T-helper 22 cell (primary cell): ENCODE data around the gene LEFTY2.
"Not testable (repeated sequence)": the region's sequence is repeated elsewhere in the genome, so short reads cannot be mapped to it uniquely, and the experiment has no call there.

Source experiments
- DNase-seq: peaks from one replicate; pipeline ENCODE4 v3.0.0-alpha.2; 2020; ENCODE audit warnings: low read depth

Gene LEFTY2

GRCh38 chr1:225941187-225941941 is at the start of gene LEFTY2:
LEFTY2 (minus strand) TSS chr1:225941220; CDS start chr1:225941140, 80 bp downstream.
- DNase-seq, result no peak

GRCh38 chr1:225987491-225988316 is 46.7 kb upstream of the LEFTY2 start:
- no peak for DNase-seq

- no peak for DNase-seq
These were observed 40.7 kb upstream of the LEFTY2 start for GRCh38 chr1:225981714-225982113.

- no peak for DNase-seq
These were observed 39.2 kb upstream of the LEFTY2 start for GRCh38 chr1:225980005-225980836.

- DNase-seq, result no peak
These were observed 38.4 kb upstream of the LEFTY2 start for GRCh38 chr1:225979421-225979820.

GRCh38 chr1:225977937-225978748 is 37.1 kb upstream of the LEFTY2 start:
- no peak for DNase-seq

GRCh38 chr1:225975146-225975545 is 34.1 kb upstream of the LEFTY2 start:
- DNase-seq, result not testable (repeated sequence)

- no peak for DNase-seq
These were observed 33.4 kb upstream of the LEFTY2 start for GRCh38 chr1:225974454-225974853.

GRCh38 chr1:225973158-225973557 is 32.1 kb upstream of the LEFTY2 start:
- DNase-seq, result no peak

GRCh38 chr1:225972344-225973152 is 31.5 kb upstream of the LEFTY2 start:
- no peak for DNase-seq

GRCh38 chr1:225970592-225971157 is 29.7 kb upstream of the LEFTY2 start:
- not testable (repeated sequence) for DNase-seq

- DNase-seq, result not testable (repeated sequence)
These were observed 28.7 kb upstream of the LEFTY2 start for GRCh38 chr1:225969751-225970150.

- DNase-seq, result no peak
These were observed 24.2 kb upstream of the LEFTY2 start for GRCh38 chr1:225965231-225965630.

- no peak for DNase-seq
These were observed 22.9 kb upstream of the LEFTY2 start for GRCh38 chr1:225963735-225964530.

- DNase-seq, result no peak
These were observed 21.5 kb upstream of the LEFTY2 start for GRCh38 chr1:225962440-225962975.

GRCh38 chr1:225961659-225962439 is 20.8 kb upstream of the LEFTY2 start:
- no peak for DNase-seq

- DNase-seq, result no peak
These were observed 17.0 kb upstream of the LEFTY2 start for GRCh38 chr1:225958041-225958440.

GRCh38 chr1:225954753-225955152 is 13.7 kb upstream of the LEFTY2 start:
- no peak for DNase-seq
